GM11168 (cell line): ENCODE results near the gene L3MBTL4.
"Not testable (repeated sequence)": the region's sequence is repeated elsewhere in the genome, so short reads cannot be mapped to it uniquely, and the experiment has no call there.

ENCODE experiments used
- in situ Hi-C: fragments of 300-500 bp; cut with MboI; formaldehyde crosslinking; loops from one replicate; pipeline ENCODE4 v1.12.0; 2022; ENCODE audit warnings: low sequenced_read_pairs; ENCODE audit not compliant: unreplicated experiment

Gene L3MBTL4

DNA sequence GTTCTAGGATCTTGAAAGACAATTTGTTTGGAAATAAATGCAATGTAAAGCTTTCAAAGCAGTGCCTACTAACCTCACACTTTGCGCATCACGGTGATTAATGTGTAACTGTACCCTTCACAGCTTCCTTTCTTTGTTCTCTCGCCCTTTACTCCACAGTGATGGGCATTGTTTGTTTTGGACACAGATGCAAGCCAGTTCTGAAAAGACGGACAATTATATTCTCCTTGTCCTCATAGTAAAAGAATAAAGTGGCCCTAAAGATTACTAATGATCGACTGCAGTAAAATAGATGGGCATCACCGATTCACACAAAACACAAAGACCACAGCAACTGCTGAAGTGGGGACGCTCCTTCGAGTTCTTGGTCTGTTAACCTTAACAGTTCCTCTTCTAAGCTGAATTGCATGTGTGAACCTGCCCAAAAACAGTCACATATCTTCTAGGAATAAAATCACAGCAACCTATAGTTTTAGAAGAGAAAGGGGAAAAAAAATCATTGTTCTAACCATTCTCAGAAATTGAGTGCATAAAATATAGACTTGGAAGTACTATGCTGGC, 7.7 kb downstream of the L3MBTL4 start:
- in situ Hi-C loops, result no loop called here

DNA sequence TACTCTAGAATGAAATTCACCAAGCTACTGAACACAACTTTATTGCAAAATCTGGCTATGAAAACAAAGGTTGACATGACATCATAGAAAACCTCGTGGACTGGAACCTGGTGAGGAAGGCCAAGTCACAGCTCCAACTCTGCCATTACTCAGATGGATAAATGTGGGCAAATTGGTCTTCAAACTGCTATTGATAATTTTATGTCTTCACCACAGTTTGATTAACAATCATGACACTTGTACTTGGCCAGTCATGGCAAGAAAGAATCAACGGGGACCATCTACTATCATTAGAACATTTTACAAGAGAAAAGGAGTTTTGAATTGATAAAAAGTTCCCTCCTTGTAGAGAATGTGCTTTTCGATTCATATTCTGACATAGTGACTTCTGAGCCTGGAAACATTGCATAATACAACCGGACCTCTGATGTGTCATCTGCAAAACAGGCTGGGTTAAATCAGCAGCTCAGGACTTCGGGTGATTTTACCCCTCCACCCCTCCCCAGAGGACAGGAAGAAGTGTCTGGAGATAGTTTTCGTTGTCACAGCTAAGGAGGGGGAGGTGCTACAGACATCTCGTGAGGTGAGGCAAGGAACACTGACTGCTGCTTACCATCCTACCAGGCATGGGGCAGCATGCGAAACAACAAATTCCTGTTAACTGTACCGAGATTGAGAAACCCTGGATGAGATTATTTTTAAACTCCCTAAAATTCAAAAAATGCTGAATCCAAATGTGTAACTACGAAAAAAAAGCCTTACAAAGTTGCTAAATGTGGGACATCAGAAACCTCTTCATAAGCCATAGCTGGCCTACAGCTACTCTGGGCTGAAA, 8.4 kb downstream of the L3MBTL4 start:
- in situ Hi-C loops, result no loop called here

DNA sequence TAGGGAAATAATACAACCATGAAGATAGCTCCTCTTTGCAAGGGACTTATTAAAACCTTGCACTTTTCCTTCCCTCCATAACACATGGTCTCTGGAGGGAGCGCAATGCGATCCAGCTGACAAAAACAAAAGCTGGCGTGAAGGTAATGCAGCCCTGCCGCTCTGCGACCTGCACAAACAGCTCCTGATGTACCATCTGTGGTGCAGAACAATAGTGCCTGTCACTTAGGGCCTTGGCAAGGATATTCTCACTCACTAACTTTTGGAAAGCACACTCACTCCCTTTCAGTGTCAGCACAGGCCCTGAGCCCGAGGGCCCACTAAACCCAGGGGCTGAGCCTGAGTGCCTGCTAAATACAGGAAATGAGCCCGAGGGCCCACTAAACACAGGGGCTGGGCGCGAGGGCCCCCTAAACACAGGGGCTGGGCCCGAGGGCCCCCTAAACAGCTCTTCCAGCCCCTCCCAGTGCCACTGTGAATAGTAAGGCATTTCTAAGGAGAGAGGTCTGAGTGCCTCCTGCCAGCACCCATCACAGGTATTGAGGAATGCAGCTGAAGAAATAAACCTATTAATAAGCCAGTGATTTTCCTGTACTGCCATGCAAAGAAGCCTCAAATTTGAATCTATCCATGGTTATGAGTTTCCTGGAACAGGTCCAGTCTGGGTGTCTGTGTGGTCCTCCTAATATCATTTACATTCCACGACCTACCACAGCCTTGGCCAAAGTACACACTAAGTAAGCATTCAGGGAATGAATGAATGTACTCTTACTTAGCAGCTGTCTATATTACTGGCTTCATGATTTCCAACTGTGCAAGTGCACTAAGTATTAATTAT, 9.3 kb downstream of the L3MBTL4 start:
- in situ Hi-C loops, result no loop called here

DNA sequence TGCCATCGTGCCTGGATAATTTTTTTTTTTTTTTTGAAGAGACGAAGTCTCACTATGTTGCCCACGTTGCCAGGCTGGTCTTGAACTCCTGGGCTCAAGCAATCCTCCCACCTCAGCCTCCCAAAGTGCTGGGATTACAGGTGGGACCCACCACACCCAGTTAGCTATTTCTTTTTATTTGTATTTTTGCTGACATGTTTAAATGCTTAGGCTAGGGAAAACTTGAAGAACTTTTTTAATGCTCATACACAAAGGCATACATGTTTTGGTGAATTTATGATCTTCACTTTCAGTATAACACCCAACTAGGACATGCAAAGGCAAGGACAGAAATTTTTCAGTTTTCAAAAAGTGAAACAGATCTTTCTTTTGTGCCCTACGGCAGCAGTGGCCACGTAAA, 9.9 kb downstream of the L3MBTL4 start:
- in situ Hi-C loops, result no loop called here

DNA sequence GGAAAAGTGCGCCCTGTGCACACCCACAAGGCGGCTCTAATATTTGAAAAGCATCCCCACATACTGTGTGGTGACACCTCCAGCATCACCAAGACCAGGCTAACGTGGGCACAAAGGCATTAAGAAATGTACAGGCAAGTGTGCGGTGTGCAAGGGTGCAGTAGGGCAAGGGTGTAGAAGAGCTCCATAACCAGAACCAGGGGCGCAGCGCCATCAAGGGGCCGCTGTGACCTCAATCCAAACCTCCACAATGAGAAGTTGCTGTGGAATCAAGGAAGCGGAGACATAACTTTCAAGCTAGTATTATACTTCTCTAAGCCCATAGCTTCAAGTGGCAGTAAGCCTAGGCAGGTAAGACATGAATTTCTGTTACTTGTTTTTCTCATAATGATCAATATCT, 13.0 kb downstream of the L3MBTL4 start:
- in situ Hi-C loops, result no loop called here

DNA sequence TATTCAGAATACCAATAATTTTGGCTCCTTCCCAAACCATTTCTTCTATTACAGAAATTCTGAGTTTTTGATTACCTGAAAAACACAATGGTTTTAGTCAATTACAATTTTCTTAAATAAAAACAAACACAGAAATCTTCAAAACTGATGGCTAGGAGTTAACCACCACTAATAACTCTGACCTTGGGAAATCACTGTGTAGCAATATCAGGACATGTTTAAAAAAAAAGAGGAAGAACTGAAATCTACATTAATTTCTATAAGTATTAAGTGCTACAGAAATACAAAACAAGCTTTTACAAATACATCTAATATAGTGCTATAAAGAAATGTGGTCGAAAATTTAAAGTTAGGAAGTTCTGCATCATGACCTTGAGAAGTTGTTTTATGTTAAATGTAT, 14.9 kb downstream of the L3MBTL4 start:
- in situ Hi-C loops, result no loop called here

DNA sequence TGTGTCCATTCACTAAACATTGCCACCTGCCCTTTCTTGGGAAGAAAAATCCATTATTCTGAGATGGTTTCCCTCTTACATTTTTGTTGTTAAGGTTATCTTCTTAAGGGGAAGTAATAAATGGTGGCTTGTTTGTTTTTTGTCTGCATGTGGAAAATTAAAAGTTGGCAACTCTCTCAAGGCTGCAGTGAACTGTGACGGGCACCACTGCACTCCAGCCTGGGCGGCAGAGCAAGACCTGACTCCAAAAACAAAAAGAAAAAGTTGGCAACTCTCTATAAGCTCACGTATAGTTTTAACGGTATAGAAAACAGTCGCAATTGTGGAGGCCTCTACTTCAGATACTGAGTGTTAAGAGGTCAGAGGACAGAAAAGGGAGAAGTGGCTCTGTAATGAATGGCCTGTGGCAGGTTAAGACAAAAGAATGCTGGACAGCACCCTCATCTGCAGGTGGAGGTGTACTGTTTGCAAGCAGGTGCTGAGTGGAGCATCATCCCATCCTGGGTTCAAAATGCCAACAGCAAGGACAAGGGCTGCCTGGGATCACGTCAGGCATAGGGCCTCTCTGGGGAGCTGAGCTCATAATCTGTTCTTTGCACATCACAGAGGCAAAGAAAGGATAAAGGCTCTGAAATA, 16.7 kb downstream of the L3MBTL4 start:
- in situ Hi-C loops, result no loop called here

DNA sequence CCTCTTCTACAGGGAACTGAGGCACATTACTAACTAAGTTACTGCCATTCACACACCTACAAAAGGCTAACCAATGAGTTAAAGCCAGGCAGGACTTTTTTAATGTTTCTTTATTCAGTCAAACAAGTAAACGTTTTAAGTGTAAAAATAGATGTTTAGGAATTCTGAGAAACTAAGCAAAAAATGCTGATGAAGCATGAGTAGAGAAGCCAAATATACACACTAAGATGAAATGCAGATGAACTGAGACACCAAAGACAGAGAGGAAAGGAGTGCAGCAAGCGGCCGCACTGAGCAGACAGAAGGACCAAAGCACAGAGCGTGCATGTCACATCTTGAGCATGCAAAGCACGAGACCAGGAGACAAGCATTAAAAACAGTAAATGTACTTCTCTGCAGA, 17.9 kb downstream of the L3MBTL4 start:
- in situ Hi-C loops, result no loop called here

DNA sequence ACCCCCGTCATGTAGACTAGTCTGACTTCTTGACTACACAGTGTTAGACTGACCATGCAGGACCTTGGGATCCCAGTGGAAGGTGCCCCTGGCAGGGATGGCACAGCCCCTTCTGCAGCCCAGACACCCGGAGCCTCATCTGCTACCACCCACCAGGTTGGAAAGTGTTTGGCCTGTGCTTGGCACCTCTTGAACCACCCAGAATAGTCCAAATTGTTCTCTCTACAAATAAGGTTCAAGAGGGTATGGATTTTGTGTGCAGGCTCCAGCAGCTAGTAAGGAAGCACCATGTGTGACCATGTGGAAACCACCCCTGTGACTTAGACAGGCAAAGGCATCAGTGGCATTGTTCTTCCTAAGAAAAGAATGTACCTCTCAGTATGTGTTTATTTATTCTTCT, 18.4 kb downstream of the L3MBTL4 start:
- in situ Hi-C loops, result no loop called here

DNA sequence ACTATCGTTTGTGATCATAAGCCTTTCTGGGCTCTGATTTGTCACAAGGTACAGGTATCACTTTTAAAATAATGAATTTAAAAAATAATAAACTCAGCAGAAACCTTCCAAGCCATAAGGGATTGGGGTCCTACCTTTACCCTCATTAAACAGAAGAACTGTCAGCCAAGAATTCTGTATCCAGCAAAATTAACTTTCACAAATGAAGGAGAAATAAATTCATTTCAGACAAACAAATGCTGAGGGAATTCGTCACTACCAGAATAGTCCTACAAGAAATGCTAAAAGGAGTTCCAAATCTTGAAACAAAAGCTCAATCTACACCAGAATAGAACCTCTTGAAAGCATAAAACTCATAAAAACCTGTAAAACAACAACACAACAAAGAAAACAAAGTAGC, 25.7 kb downstream of the L3MBTL4 start:
- in situ Hi-C loops, result no loop called here

DNA sequence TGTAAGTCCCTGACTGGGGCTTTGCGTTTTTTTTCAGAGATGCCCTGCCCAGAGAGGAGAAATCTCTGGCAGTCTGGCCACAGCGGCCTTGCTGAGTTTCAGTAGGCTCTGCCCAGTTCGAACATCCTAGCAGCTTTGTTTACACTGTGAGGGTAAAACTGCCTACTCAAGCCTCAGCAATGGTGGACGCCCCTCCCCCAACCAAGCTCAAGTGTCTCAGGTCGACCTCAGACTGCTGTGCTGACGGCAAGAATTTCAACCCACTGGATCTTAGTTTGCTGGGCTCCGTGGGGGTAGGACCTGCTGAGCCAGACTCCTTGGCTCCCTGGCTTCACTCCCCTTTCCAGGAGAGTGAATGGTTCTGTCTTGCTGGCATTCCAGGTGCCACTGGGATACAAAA, 31.7 kb downstream of the L3MBTL4 start:
- in situ Hi-C loops, result no loop called here

DNA sequence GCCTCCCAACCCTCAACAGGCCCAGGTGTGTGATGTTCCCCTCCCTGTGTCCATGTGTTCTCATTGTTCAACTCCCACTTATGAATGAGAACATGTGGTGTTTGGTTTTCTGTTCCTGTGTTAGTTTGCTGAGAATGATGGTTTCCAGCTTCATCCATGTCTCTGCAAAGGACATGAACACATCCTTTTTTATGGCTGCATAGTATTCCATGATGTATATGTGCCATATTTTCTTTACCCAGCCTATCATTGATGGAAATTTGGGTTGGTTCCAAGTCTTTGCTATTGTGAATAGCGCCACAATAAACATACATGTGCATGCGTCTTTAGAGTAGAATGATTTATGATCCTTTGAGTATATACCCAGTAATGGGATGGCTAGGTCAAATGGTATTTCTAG, 37.2 kb downstream of the L3MBTL4 start:
- in situ Hi-C loops, result not testable (repeated sequence)

DNA sequence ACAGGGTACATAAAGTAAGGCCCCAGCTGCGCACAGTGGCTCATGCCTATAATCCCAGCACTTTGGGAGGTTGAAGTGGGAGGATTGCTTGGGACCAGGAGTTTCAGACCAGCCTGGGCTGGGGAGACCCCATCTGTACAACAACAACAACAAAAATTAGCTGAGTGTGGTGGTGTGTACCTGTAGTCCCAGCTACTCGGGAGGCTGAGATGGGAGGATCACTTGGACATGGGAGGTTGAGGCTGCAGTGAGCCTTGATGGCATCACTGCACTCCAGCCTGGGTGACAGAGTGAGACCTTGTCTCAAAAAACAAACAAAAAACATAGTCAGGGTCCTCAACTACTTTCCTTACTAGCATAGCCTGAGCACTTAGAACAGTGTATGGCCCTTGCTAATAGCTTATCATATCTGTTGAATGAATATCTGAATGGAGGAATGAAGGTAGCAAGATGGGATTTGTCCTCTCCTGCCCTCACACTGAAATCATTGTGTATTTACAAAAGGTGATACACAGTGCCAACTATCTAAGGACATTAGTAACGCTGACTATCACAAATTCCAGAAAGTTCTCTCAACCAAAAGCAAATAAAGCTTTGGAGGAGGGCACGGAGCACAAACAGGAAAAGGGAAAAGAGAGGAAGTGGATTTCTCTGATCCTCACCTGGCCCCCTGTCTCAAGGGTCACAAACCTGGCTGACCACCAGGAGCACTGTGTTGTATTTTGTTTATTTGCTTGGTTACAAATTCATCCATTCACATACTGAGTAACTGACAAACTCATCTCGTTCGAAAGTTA, 38.1 kb downstream of the L3MBTL4 start:
- in situ Hi-C loops, result no loop called here

DNA sequence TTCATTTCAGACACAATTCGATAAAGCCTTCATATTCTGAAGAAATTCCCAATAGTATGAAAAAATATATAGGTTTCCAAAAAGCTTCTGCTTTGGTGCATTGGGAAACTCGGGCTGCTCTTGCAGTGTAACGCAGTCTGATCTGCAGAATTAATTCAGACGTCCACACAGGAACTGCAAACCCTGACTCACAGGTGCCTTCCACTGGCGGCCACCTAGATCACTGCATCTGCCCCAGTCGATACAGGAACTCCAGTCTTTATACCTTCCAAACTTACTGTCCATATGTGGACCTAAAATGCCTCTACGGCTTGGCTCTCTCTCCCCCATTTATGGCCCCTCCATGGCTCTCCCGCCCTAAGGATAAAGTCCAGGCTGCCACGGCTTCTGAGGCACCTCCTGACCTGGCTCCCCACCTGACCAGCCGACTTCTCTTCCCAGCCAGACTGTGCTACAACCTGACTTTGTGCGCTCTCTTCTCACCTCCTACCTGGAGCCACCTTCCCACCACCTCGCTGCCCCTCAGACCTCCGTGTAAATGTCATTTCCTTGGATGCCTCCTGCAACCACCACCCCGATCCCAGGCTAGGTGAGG, 39.7 kb downstream of the L3MBTL4 start:
- in situ Hi-C loops, result no loop called here

DNA sequence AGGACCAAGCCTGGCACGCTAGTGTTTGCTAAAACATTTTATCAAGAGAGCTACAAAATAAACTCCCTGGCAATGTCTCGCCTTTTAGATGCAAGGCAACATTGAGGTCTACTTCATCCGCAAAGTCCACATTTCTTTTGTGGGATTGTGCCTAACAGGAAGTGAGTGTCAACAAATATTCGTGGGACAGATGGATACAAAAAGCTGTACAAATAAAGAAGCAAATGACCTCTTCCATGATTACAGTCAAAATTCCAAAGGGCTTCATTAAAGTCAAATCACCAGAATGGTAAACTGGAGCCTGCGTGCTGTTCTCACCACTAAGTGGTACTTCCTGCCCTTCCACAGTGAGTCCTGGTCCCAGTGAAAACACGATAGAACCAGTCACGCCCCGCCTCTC, 40.4 kb downstream of the L3MBTL4 start:
- in situ Hi-C loops, result no loop called here

DNA sequence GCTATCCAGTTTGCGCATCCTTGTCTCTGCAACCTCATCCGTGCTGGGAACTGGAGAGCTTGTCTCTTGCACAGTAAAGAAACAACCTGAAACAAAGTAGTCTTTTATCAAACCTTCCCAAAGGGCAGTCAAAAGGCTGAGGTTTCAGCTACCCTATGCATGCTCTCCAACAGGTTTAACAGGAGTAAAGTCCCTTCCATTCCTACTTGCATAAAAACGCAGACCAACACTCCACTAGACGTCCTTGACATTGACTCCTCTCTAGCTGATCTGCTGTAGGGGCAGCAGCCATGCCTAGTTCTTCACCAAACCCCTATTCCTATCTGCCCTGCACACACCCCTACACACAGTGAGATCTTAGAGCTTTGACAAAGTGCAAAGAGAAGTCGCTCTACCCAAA, 41.5 kb downstream of the L3MBTL4 start:
- in situ Hi-C loops, result no loop called here

DNA sequence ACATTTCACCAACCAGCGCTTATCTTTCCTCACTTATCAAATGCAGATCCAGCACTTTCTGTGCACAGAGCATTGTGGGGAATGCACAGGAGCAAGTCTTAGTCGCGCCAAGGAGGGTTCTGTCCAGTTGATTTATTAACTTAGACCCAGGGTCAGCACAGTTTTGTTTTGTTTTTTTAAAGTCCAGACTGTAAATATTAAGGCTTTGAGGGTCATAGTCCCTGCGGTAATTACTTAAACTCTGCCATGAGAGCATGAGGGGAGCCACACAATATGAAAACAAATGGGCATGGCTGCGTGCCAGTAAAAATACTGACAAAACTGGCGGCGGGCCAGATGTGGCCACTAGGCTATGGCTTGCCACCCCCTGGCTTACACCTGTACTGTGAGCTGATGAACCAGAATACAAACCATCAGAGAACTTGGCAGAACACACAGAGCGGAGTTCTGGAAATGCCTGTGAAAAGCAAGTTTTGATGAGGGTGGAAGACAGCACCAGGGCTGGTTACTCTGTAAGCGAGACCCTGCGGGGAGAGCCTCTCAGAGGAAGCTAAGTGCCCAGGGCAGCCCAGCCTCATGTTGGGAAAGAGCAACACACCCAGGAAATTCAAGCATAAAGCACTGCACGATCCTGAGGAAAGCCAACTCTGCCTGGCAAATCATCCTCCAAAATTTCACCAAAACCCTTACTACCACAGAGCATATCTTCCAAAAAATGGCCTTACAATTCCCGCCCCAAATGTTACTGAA, 43.6 kb downstream of the L3MBTL4 start:
- in situ Hi-C loops, result no loop called here

DNA sequence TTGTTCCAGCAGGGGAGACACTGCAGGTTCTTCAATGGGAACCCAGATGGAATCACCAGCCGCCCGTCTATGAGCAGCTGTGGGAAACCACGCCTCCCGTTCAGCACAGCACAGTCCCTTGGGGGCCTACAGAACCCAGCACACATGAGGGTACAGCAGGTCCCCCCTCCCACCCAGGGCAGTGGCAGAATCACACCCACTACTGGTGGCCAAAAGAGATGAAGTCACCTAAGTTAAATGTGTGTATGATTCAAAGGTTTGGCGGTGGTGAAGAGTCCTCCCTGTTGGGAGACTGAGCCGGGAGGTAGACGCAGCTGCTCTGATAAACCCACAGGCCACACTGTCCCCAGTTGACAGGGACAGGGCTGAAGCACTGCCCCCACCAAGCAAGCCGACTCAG, 44.3 kb downstream of the L3MBTL4 start:
- in situ Hi-C loops, result no loop called here

DNA sequence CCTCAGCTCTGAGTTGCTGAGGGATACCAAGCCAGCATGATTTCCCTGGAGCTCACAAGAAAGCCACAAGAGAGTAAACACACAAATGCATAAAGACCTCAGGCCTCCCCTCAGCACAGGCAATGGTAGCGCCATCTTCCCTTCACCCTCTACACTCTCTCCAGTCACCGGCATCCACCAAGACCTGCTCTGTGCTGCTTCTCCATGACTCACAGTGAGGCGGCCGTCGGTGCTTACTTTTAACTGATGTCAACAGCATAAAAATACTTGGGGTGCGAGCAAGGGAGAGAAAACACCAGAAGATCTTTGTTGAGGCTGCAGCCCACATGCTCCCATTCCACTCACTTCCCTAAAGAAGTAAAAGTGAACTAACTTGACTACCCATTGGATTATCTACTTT, 46.7 kb downstream of the L3MBTL4 start:
- in situ Hi-C loops, result no loop called here
